ENCODE results near the gene GPRC5D.

GRCh38 chr12:12990700-12991468 lies 38.9 kb upstream of the GPRC5D start:
- no peak for TF ChIP-seq CTCF (optimal IDR thresholded peaks at IDR 0.05 in 1 of 3, IDR thresholded peaks at IDR 0.05 in 1 of 3, conservative IDR thresholded peaks at IDR 0.05 in 1 of 3; ENCODE audit: extremely low read depth in 1 of 3, insufficient read depth in 2 of 3, low read length in 3 of 3)
- no peak for TF ChIP-seq EZH2 (IDR thresholded peaks at IDR 0.05; ENCODE audit: low read length)
